ENCODE results near the gene DBI. TPM values are rescaled to one million over a fixed set of nuclear protein-coding genes. Genes with fewer than 3 reads are reported as not detected.

DBI gene
- total and polyA plus RNA-seq, 2 of the 13 experiments (the other 11 are each of a cell fraction or from before 2014, with no cell fraction given) = 330 to 659 TPM

GRCh38 chr2:119402645-119403560, 36.1 kb downstream of the DBI start (continued):
- TF ChIP-seq E2F5 (CRISPR knock-in tag; conservative IDR thresholded peaks at IDR 0.05) (no peak), GATAD2A (CRISPR knock-in tag; IDR thresholded peaks at IDR 0.05) (peak; percentile 76), SRF (IDR thresholded peaks at IDR 0.05; ENCODE audit: low read depth, low read length) (no peak), ZGPAT (CRISPR knock-in tag; IDR thresholded peaks at IDR 0.05) (peak; percentile 53; the same call in 1 of the 2 replicates), ZNF331 (CRISPR knock-in tag; IDR thresholded peaks at IDR 0.05) (peak; percentile 40; the same call in 1 of the 2 replicates), ZNF18 (CRISPR knock-in tag; IDR thresholded peaks at IDR 0.05; ENCODE audit: insufficient replicate concordance) (no peak), ZNF746 (CRISPR knock-in tag; IDR thresholded peaks at IDR 0.05) (peak; percentile 61; the same call in 1 of the 2 replicates), ZNF644 (CRISPR knock-in tag; IDR thresholded peaks at IDR 0.05; ENCODE audit: low read depth) (peak; percentile 88), ZNF282 (IDR thresholded peaks at IDR 0.05; ENCODE audit: partially characterized antibody) (no peak), HNRNPK (IDR thresholded peaks at IDR 0.05; ENCODE audit: low read depth, low read length, poor library complexity, severe bottlenecking) (no peak), CEBPB (IDR thresholded peaks at IDR 0.05; ENCODE audit: borderline replicate concordance, low read depth, low read length) (peak; percentile 95), ZFP36L2 (CRISPR knock-in tag; IDR thresholded peaks at IDR 0.05) (no peak), HDAC1 (CRISPR knock-in tag; IDR thresholded peaks at IDR 0.05) (peak; percentile 54; the same call in 1 of the 2 replicates), HNRNPUL1 (IDR thresholded peaks at IDR 0.05; ENCODE audit: low read depth, low read length) (no peak), RARA (CRISPR knock-in tag; IDR thresholded peaks at IDR 0.05) (peak; percentile 56), THAP11 (CRISPR knock-in tag; IDR thresholded peaks at IDR 0.05) (peak; percentile 72), HMG20B (CRISPR knock-in tag; conservative IDR thresholded peaks at IDR 0.05) (no peak), ASH2L (IDR thresholded peaks at IDR 0.05; ENCODE audit: insufficient read length, low read depth, low read length) (no peak), ZMYM2 (CRISPR knock-in tag; IDR thresholded peaks at IDR 0.05) (peak; percentile 74), MEF2D (CRISPR knock-in tag; IDR thresholded peaks at IDR 0.05) (0 out of 2 replicates have a peak, but pooled peaks have one; percentile 23)
- TF ChIP-seq, protein P1, sequence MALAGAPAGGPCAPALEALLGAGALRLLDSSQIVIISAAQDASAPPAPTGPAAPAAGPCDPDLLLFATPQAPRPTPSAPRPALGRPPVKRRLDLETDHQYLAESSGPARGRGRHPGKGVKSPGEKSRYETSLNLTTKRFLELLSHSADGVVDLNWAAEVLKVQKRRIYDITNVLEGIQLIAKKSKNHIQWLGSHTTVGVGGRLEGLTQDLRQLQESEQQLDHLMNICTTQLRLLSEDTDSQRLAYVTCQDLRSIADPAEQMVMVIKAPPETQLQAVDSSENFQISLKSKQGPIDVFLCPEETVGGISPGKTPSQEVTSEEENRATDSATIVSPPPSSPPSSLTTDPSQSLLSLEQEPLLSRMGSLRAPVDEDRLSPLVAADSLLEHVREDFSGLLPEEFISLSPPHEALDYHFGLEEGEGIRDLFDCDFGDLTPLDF (CRISPR knock-in tag; IDR thresholded peaks at IDR 0.05) = no peak

Data from HepG2 (cell line).